HEK293T (cell line): ENCODE data around the gene EXOC4.

Experiments used
- CTCF ChIA-PET: fragments of 350-600 bp; formaldehyde crosslinking; extraction: SDS; loops from one replicate; lab custom pipeline; 2021; ENCODE audit warnings: antibody characterized with exemption, inconsistent platforms; lab: Yijun Ruan, JAX
- POLR2A ChIA-PET: fragments of 350-600 bp; formaldehyde crosslinking; extraction: SDS; loops from one replicate; lab custom pipeline; 2020; ENCODE audit warnings: antibody characterized with exemption, inconsistent platforms; lab: Yijun Ruan, JAX
- DNase-seq: peaks from one replicate; pipeline ENCODE4 v3.0.0; 2012; ENCODE audit warnings: mixed read lengths; ENCODE audit errors: extremely low spot score
- ARNT ChIP-seq: fragments of 450-650 bp; IDR thresholded peaks from 2 replicates; pipeline ENCODE4 v1.6.1; 2017; ENCODE audit warnings: mild to moderate bottlenecking
- BHLHE40 ChIP-seq: fragments of 450-650 bp; IDR thresholded peaks from 2 replicates; pipeline ENCODE4 v1.6.1; 2016; ENCODE audit warnings: mild to moderate bottlenecking, moderate library complexity, borderline replicate concordance
- CTBP1 ChIP-seq: fragments of 450-650 bp; IDR thresholded peaks from 2 replicates; pipeline ENCODE4 v1.6.1; 2016; ENCODE audit warnings: borderline replicate concordance
- ELF4 ChIP-seq: fragments of 450-650 bp; IDR thresholded peaks from 2 replicates; pipeline ENCODE4 v1.6.1; 2017; ENCODE audit warnings: antibody characterized with exemption
- FOXA1 ChIP-seq: fragments of 450-650 bp; IDR thresholded peaks from 2 replicates; pipeline ENCODE4 v1.6.1; 2016; ENCODE audit warnings: mild to moderate bottlenecking
- FOXK2 ChIP-seq: fragments of 450-650 bp; IDR thresholded peaks from 2 replicates; pipeline ENCODE4 v1.6.1; 2016; ENCODE audit warnings: mild to moderate bottlenecking
- FOXM1 ChIP-seq: fragments of 450-650 bp; IDR thresholded peaks from 2 replicates; pipeline ENCODE4 v1.6.1; 2017; ENCODE audit warnings: mild to moderate bottlenecking, borderline replicate concordance
- HDGF ChIP-seq: fragments of 450-650 bp; IDR thresholded peaks from 2 replicates; pipeline ENCODE4 v1.6.1; 2017; ENCODE audit warnings: antibody characterized with exemption, borderline replicate concordance
- L3MBTL2 ChIP-seq: fragments of 450-650 bp; conservative IDR thresholded peaks from 2 replicates; pipeline ENCODE4 v1.6.1; 2016; ENCODE audit warnings: mild to moderate bottlenecking
- LEF1 ChIP-seq: fragments of 450-650 bp; IDR thresholded peaks from 2 replicates; pipeline ENCODE4 v1.6.1; 2017; ENCODE audit warnings: mild to moderate bottlenecking, borderline replicate concordance
- NFRKB ChIP-seq: fragments of 450-650 bp; IDR thresholded peaks from 2 replicates; pipeline ENCODE4 v1.6.1; 2016; ENCODE audit warnings: mild to moderate bottlenecking, moderate library complexity
- SP1 ChIP-seq: fragments of 450-650 bp; IDR thresholded peaks from 2 replicates; pipeline ENCODE4 v1.6.1; 2017
- SUZ12 ChIP-seq: fragments of 450-650 bp; IDR thresholded peaks from 2 replicates; pipeline ENCODE4 v1.6.1; 2016; ENCODE audit warnings: mild to moderate bottlenecking
- TARDBP ChIP-seq: fragments of 450-650 bp; IDR thresholded peaks from 2 replicates; pipeline ENCODE4 v1.6.1; 2016
- ZNF384 ChIP-seq: fragments of 450-650 bp; IDR thresholded peaks from 2 replicates; pipeline ENCODE4 v1.6.1; 2016
- TF ChIP-seq, protein P1 (sequence below): fragments of 450-650 bp; IDR thresholded peaks from 2 replicates; pipeline ENCODE4 v1.6.1; 2016

The EXOC4 gene

DNA sequence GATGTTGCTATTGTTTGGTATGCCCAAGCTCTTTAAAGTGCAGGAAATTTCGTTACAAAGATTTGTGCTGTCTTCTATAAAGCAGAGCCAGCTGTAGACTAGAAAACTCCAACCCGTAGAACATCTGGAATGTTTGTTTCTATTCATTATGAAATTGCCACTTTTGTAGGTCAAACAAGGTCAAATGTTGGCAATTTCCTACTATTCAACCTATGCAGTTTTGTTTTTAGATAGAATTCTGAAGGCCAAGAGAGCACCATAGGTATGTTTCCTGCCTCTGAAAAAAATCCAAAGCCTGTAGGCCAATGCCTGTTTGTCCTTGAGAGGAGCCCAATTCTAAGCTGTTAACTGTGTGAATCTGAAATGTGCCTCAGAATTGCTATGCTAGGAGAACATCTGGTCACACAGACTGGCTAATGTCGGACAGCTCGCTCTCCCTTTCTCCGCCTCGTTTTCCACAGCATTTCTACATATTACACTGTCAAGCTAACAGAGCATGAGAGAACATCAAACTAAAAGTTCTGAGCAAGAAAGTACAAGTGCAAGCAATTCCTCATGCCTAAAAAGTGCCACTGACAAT is 607.1 kb downstream of the EXOC4 start:
- POLR2A ChIA-PET, result no interaction called here
- no peak for DNase-seq
- TF ChIP-seq FOXA1, result no peak
- no peak for TF ChIP-seq SP1
- TF ChIP-seq CTBP1, result no peak
- no peak for TF ChIP-seq HDGF
- TF ChIP-seq LEF1, result no peak
- no peak for TF ChIP-seq FOXK2
- no peak for TF ChIP-seq ARNT
- TF ChIP-seq, protein P1, sequence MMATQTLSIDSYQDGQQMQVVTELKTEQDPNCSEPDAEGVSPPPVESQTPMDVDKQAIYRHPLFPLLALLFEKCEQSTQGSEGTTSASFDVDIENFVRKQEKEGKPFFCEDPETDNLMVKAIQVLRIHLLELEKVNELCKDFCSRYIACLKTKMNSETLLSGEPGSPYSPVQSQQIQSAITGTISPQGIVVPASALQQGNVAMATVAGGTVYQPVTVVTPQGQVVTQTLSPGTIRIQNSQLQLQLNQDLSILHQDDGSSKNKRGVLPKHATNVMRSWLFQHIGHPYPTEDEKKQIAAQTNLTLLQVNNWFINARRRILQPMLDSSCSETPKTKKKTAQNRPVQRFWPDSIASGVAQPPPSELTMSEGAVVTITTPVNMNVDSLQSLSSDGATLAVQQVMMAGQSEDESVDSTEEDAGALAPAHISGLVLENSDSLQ, result no peak
- TF ChIP-seq BHLHE40, result no peak
- no peak for TF ChIP-seq ELF4
- CTCF ChIA-PET, result no interaction called here

DNA sequence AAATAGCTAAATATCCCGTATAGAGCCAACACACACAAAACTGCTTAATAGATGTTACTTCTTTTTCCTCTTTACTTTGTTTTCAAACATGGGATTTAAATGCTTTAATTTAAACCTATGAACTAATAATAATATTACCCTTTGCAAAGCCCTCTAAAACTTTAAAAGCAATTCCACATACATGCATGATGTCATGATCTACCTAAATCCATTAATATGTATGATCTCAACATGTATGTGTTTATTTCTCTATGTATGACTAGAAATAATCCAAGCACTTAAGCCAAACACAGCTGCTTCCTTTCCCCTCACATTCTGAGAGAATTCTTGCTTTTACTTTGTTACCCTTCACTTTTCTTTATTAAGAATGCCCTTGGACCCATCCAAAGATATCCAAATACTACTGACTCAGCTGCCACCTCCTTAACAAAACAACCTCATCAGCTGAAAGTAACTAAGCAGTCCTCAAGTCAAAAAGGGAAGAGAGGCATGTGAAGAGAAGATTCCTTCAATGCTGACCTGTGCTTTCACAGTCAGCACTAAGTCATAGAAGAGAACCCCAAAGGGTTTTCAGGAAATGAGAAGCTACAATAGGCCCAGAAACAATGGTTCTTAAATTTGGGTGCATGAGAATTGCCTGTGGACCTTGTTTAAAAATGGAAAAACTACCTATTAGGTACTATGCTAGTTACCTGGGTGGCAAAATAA is 607.9 kb downstream of the EXOC4 start:
- TF ChIP-seq HDGF (no peak), TARDBP (no peak), L3MBTL2 (no peak), ZNF384 (no peak), SUZ12 (no peak), SP1 (no peak), ELF4 (no peak), NFRKB (no peak), LEF1 (no peak), BHLHE40 (no peak), FOXM1 (no peak), FOXK2 (no peak), ARNT (no peak)
- TF ChIP-seq, protein P1, result no peak
- DNase-seq, result no peak
- CTCF ChIA-PET, result no interaction called here
- POLR2A ChIA-PET, result no interaction called here

DNA sequence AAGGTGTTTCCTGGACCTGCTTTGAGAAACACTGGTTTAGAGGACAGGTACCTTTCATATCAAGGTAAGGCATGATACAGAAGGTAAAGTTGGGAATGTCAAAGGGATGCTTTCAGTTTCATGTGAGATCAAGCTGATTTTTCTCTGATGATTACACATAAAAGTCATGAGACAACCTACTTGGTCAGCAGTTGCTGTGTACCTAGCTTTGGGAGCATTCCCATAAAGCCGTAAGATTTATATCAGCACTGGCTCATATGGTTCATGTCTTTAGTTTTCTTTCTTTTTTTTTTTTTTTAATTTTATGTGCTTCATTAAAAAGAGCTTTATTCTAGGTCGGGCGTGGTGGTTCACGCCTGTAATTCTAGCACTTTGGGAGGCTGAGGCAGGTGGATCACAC is 609.0 kb downstream of the EXOC4 start:
- ChIA-PET POLR2A (no interaction called here), CTCF (interaction anchor here (0.7 kb wide), 1 partner anchor 24 kb away, joined by 3 read pairs; no protein-coding TSS in a partner anchor)
- DNase-seq, result no peak
- TF ChIP-seq, protein P1, result no peak
- TF ChIP-seq CTBP1 (no peak), ARNT (no peak), ZNF384 (no peak), LEF1 (no peak), FOXK2 (no peak), L3MBTL2 (no peak), HDGF (no peak), FOXM1 (no peak), SUZ12 (no peak), FOXA1 (no peak)

DNA sequence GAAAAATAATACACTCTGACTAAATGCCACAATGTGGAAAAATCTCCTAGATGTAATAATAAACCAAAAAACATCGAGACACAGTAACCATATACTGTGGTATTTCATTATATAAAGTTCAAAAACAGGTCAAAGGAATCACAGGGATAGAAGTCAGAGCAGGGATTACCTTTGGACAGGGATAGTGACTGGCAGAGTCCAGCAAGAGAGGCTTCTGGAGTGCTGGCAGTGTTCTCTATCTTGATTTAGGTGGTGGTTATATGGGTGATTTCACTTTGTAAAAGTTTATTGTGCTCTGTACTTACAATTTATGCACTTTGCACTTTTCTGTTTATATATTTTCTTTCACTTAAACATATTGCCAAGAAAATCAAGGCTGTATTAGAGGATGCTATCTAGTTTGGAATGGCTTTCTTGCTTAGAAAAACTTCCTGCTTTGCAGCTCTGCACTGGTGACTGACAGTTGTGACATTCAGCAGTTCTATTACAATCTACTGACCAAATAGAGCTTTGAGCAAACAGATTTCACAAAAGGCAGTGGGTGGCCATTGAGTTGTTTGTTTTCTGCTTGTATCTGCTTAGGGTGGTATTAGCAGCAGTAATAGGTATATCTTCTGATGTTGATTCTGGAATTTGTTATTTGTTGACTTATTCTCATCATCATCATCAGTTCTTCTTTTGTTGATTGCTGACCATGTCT is 610.6 kb downstream of the EXOC4 start:
- CTCF ChIA-PET, result interaction anchor here (1.0 kb wide), 1 partner anchor 9 kb away, joined by 4 read pairs; no protein-coding TSS in a partner anchor
- TF ChIP-seq FOXK2 (no peak), L3MBTL2 (no peak), CTBP1 (no peak), ELF4 (no peak), TARDBP (no peak), ARNT (no peak), FOXA1 (no peak)
- TF ChIP-seq, protein P1, result no peak
- POLR2A ChIA-PET, result no interaction called here
- DNase-seq, result no peak

DNA sequence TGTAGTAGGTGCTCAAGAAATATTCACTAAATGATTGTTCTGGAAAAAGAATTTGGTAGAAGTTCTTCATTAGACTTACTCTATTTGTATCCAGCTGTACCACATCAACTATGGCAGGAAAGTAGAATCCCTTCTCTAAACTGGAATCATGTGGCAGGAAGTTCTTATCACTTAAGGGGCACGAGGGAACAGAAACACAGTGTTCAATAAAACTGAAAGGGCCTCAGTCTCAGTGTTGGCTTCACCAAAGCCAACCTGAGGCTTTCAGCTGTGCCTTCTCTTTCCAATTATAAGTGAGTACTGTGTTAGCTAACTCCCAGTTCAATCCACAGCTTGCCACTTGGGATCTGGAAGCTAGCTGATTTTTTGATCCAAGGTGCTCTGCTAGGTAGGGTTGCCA is 616.7 kb downstream of the EXOC4 start:
- ChIA-PET CTCF (no interaction called here), POLR2A (no interaction called here)
- TF ChIP-seq HDGF (no peak), FOXA1 (no peak), SP1 (no peak), NFRKB (no peak), LEF1 (no peak), TARDBP (no peak), ELF4 (no peak), BHLHE40 (no peak), ZNF384 (no peak), SUZ12 (no peak), CTBP1 (no peak), FOXM1 (no peak), L3MBTL2 (no peak), ARNT (no peak), FOXK2 (no peak)
- TF ChIP-seq, protein P1, result no peak
- no peak for DNase-seq
